ENCODE results near the gene RMND5B.

DNA sequence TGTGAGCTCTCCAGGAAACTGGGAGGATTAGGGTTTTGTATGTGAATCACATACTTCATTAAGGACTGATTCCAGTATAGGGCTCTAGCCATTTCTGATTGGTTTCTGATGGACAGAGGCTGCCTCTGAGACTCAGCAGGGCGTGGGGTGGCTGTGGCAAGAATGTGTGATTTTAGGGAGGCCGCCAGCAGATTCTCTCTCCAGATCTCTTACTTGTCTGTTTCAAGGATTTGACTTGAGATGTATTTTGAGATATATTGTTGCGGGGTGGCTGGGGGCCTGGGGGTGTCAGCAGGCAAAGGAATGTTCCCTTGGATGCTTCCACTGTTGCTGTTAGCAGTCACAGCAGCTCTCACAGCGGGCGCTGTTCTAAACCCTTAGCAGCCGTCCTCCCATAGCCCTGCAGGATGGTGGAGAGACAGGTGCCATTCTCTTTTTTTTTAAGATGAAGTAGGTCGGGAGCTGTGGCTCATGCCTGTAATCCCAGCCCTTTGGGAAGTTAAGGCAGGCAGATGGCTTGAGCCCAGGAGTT, 65.5 kb downstream of the RMND5B start:
- TF ChIP-seq EZH2 (IDR thresholded peaks at IDR 0.05; ENCODE audit: insufficient read depth, poor library complexity, severe bottlenecking), result no peak
- TF ChIP-seq EZH2phosphoT487 (IDR thresholded peaks at IDR 0.05; ENCODE audit: insufficient read depth, low read depth), result no peak
